ENCODE results near the gene MRGPRX4. TPM values are rescaled to one million over a fixed set of nuclear protein-coding genes. Genes with fewer than 3 reads are reported as not detected.

MRGPRX4 gene
- total RNA-seq, 2 donors from 2014 or later = not detected

GRCh38 chr11:18145025-18145424, 27.6 kb upstream of the MRGPRX4 start:
- peak; percentile 73 for TF ChIP-seq CTCF (conservative IDR thresholded peaks at IDR 0.05)
- Histone ChIP-seq H3K9ac (ENCODE audit: extremely low read depth, low read length, poor library complexity, severe bottlenecking) (no peak overlapping the region), H3K4me3 (ENCODE audit: low read length) (no peak overlapping the region), H3K27ac (ENCODE audit: low read depth, low read length) (no peak overlapping the region), H3K4me1 (ENCODE audit: control insufficient read depth, insufficient read depth, low read length) (no peaks in the 10 kb centered on the region), H3K36me3 (ENCODE audit: control insufficient read depth, insufficient read depth, low read length) (no peaks in the 10 kb centered on the region), H3K27me3 (ENCODE audit: control insufficient read depth, insufficient read depth, low read length, poor library complexity, severe bottlenecking) (peaks cover 9% of the 10 kb centered on the region), H3K9me3 (ENCODE audit: control insufficient read depth, low read length) (no peaks in the 10 kb centered on the region)
- Mint-ChIP-seq H3K27ac (no peak overlapping the region), H3K36me3 (ENCODE audit: low read depth) (no peaks in the 10 kb centered on the region), H3K27me3 (ENCODE audit: insufficient read depth) (peaks cover 13% of the 10 kb centered on the region), H3K4me3 (no peak overlapping the region), H3K4me1 (no peaks in the 10 kb centered on the region), H3K9me3 (no peaks in the 10 kb centered on the region)
- 53 to 58% methylated on average over 2 of the region's 2 CpGs for WGBS, 2 experiments (ENCODE audit: insufficient coverage in 1 of 2, insufficient read length in 1 of 2)
- no peak for DNase-seq

DNA sequence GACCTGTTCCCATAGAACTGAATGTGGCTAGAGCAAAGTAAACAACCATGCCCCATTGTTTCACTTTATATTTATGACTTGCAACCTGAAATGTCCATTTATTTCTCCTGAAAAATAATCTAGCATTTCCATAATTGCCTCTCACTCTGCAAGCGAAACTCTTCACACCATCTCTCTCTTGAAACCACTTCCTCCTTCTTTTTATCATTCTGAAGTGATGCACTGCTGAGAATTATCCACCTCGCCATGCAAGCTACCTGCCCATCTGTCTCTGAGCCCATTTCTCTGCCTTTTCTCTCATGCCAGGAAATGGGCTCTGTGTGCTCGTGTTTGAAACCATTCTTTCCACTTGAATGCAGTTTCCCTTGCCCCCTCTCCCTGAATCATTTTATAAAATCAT, 26.8 kb upstream of the MRGPRX4 start:
- H3K27me3 Mint-ChIP-seq (ENCODE audit: insufficient read depth) = peaks cover 9% of the 10 kb centered on the region
- 74 to 79% methylated on average over 3 of the region's 3 CpGs for WGBS, 2 experiments (ENCODE audit: insufficient coverage in 1 of 2, insufficient read length in 1 of 2)
- Histone ChIP-seq H3K36me3 (ENCODE audit: control insufficient read depth, insufficient read depth, low read length) (no peaks in the 10 kb centered on the region), H3K9ac (ENCODE audit: extremely low read depth, low read length, poor library complexity, severe bottlenecking) (no peak overlapping the region), H3K9me3 (ENCODE audit: control insufficient read depth, low read length) (no peaks in the 10 kb centered on the region), H3K4me3 (ENCODE audit: low read length) (no peak overlapping the region), H3K27me3 (ENCODE audit: control insufficient read depth, insufficient read depth, low read length, poor library complexity, severe bottlenecking) (peaks cover 9% of the 10 kb centered on the region), H3K27ac (ENCODE audit: low read depth, low read length) (no peak overlapping the region), H3K4me1 (ENCODE audit: control insufficient read depth, insufficient read depth, low read length) (no peaks in the 10 kb centered on the region)
- no peaks in the 10 kb centered on the region for H3K9me3 Mint-ChIP-seq
- no peak overlapping the region for H3K27ac Mint-ChIP-seq
- no peak for DNase-seq
- H3K4me1 Mint-ChIP-seq = no peaks in the 10 kb centered on the region
- no peak overlapping the region for H3K4me3 Mint-ChIP-seq
- H3K36me3 Mint-ChIP-seq (ENCODE audit: low read depth) = no peaks in the 10 kb centered on the region
- no peak for TF ChIP-seq CTCF (conservative IDR thresholded peaks at IDR 0.05)

- Histone ChIP-seq H3K4me3 (ENCODE audit: low read length) (no peak overlapping the region), H3K36me3 (ENCODE audit: control insufficient read depth, insufficient read depth, low read length) (no peaks in the 10 kb centered on the region), H3K27me3 (ENCODE audit: control insufficient read depth, insufficient read depth, low read length, poor library complexity, severe bottlenecking) (no peaks in the 10 kb centered on the region), H3K9me3 (ENCODE audit: control insufficient read depth, low read length) (no peaks in the 10 kb centered on the region), H3K9ac (ENCODE audit: extremely low read depth, low read length, poor library complexity, severe bottlenecking) (no peak overlapping the region), H3K27ac (ENCODE audit: low read depth, low read length) (no peak overlapping the region), H3K4me1 (ENCODE audit: control insufficient read depth, insufficient read depth, low read length) (no peaks in the 10 kb centered on the region)
- TF ChIP-seq CTCF (conservative IDR thresholded peaks at IDR 0.05) = no peak
- no peak overlapping the region for H3K27ac Mint-ChIP-seq
- DNase-seq = no peak
- 73 to 82% methylated on average over 2 to 3 of the region's 3 CpGs for WGBS, 2 experiments (ENCODE audit: insufficient coverage in 1 of 2, insufficient read length in 1 of 2)
- peaks cover 2% of the 10 kb centered on the region for H3K9me3 Mint-ChIP-seq
- H3K4me3 Mint-ChIP-seq = no peak overlapping the region
- H3K4me1 Mint-ChIP-seq = no peaks in the 10 kb centered on the region
- no peaks in the 10 kb centered on the region for H3K36me3 Mint-ChIP-seq (ENCODE audit: low read depth)
- H3K27me3 Mint-ChIP-seq (ENCODE audit: insufficient read depth) = peaks cover 3% of the 10 kb centered on the region
These were observed 21.1 kb upstream of the MRGPRX4 start for GRCh38 chr11:18151581-18151980.
